HepG2 (cell line): ENCODE data around the gene MYL6B. TPM values are rescaled to one million over a fixed set of nuclear protein-coding genes. Genes with fewer than 3 reads are reported as not detected.

Experiments used
- ATAC-seq: fragments of 200-7000 bp; cut with Tn5 transposase; 3 replicates; pipeline ENCODE4 v1.9.1; 2020; ENCODE audit warnings: mild to moderate bottlenecking, moderate library complexity
- BruUV-seq: library from RNA; stranded (reverse); fragments of 400-500 nt; replicated peaks from 2 replicates; lab custom pipeline; 2021; lab: Mats Ljungman, UMichigan
- CTCF ChIA-PET: fragments of 300-600 bp; formaldehyde crosslinking; extraction: SDS; loops from one replicate; lab custom pipeline; 2021; ENCODE audit warnings: low total read pairs, inconsistent platforms, low intra/inter-chr PET ratio; lab: Yijun Ruan, JAX
- POLR2A ChIA-PET: fragments of 350-600 bp; sonication (Branson Sonifier 250); formaldehyde crosslinking; loops from one replicate; lab custom pipeline; 2020; ENCODE audit warnings: antibody characterized with exemption, inconsistent platforms; lab: Yijun Ruan, JAX
- DNase-seq: peaks from one replicate; pipeline ENCODE4 v3.0.0-alpha.2; 2015; ENCODE audit warnings: low spot score
- FAIRE-seq: peaks from 3 replicates; lab custom pipeline; 2011; peaks lifted over from hg19 to GRCh38; lab: Jason Lieb, UNC
- H2AFZ ChIP-seq: one replicate; pipeline ENCODE4 v1.6.1; 2011; ENCODE audit warnings: low read length, inconsistent platforms
- H3K27ac ChIP-seq: fragments of 300-600 bp; 3 replicates; pipeline ENCODE4 v1.8.0; 2011; ENCODE audit warnings: mixed run types, mild to moderate bottlenecking, mixed read lengths, low read length, inconsistent platforms; ENCODE audit not compliant: insufficient read depth; ENCODE audit errors: extremely low read length
- H3K27me3 ChIP-seq, 2 experiments: fragments of 200-600 bp in 1 of 2; 2 replicates in 1 of 2; 3 replicates in 1 of 2; pipeline versions ENCODE4 v1.6.0 to v1.8.0; 2011; ENCODE audit warnings: low read length in 2 of 2, mild to moderate bottlenecking in 2 of 2, moderate library complexity in 2 of 2, inconsistent platforms in 1 of 2; ENCODE audit not compliant: insufficient read depth in 2 of 2, control insufficient read depth in 1 of 2
- H3K36me3 ChIP-seq, 2 experiments: fragments of 200-600 bp in 1 of 2; replicated peaks in 1 of 2; 2 replicates in 1 of 2; 3 replicates in 1 of 2; pipeline versions ENCODE4 v1.5.1 to v1.8.0; 2011; ENCODE audit warnings: low read length in 2 of 2, inconsistent platforms in 1 of 2; ENCODE audit not compliant: insufficient read depth in 2 of 2, control insufficient read depth in 1 of 2
- H3K4me1 ChIP-seq: 2 replicates; pipeline ENCODE4 v1.5.1; 2012; ENCODE audit warnings: low read length, inconsistent platforms; ENCODE audit not compliant: insufficient read depth
- H3K4me2 ChIP-seq: 2 replicates; pipeline ENCODE4 v1.6.0; 2011; ENCODE audit warnings: low read depth, low read length, inconsistent platforms
- H3K4me3 ChIP-seq, 3 experiments: fragments of 200-600 bp in 1 of 3; sonication (generic), shearing (Covaris generic) in 1 of 3; replicated peaks in 1 of 3; 2 replicates each; pipeline ENCODE4 v1.5.1; 2011 to 2016; ENCODE audit warnings: low read length in 3 of 3, inconsistent platforms in 2 of 3, low read depth in 2 of 3, mild to moderate bottlenecking in 2 of 3, control low read depth in 1 of 3, mixed read lengths in 1 of 3; ENCODE audit not compliant: insufficient read depth in 1 of 3
- H3K79me2 ChIP-seq: one replicate; pipeline ENCODE4 v1.6.1; 2011; ENCODE audit warnings: low read length, inconsistent platforms; ENCODE audit not compliant: insufficient read depth
- H3K9ac ChIP-seq: 2 replicates; pipeline ENCODE4 v1.6.0; 2011; ENCODE audit warnings: mild to moderate bottlenecking, low read depth, low read length, inconsistent platforms; ENCODE audit not compliant: insufficient read depth
- H3K9me3 ChIP-seq: 2 replicates; pipeline ENCODE4 v1.5.1; 2012; ENCODE audit warnings: mild to moderate bottlenecking, low read length
- H4K20me1 ChIP-seq: 2 replicates; pipeline ENCODE4 v1.6.0; 2011; ENCODE audit warnings: inconsistent platforms, mild to moderate bottlenecking, low read length, moderate library complexity; ENCODE audit not compliant: insufficient read depth
- ARID2 ChIP-seq: sonication (generic); formaldehyde crosslinking; IDR thresholded peaks from 2 replicates; pipeline ENCODE4 v1.8.1; 2022; ENCODE audit warnings: mild to moderate bottlenecking, missing genetic modification reagents, borderline replicate concordance
- ASH2L ChIP-seq: fragments of 300-600, 200-600 bp; sonication (generic); IDR thresholded peaks from 2 replicates; pipeline ENCODE4 v1.7.0; 2017; ENCODE audit warnings: low read depth, mild to moderate bottlenecking, moderate library complexity, mixed read lengths, low read length; ENCODE audit not compliant: insufficient read length
- DMAP1 ChIP-seq: IDR thresholded peaks from 2 replicates; pipeline ENCODE4 v1.6.1; 2016
- KLF6 ChIP-seq: IDR thresholded peaks from 2 replicates; pipeline ENCODE4 v1.8.0; 2016; ENCODE audit warnings: missing biosample characterization, missing genetic modification reagents
- MBNL3 ChIP-seq: fragments of 250-450 bp; sonication (Bioruptor Pico); conservative IDR thresholded peaks from 2 replicates; pipeline ENCODE4 v1.8.0; 2022; ENCODE audit warnings: mild to moderate bottlenecking, inconsistent platforms
- THAP11 ChIP-seq: IDR thresholded peaks from 2 replicates; pipeline ENCODE4 v1.6.1; 2016; ENCODE audit warnings: missing biosample characterization, missing genetic modification reagents
- XRCC5 ChIP-seq: fragments of 200-400 bp; formaldehyde crosslinking; optimal IDR thresholded peaks from 2 replicates; pipeline ENCODE3; 2017; ENCODE audit warnings: mild to moderate bottlenecking, low read length
- ZNF20 ChIP-seq: sonication (generic); formaldehyde crosslinking; IDR thresholded peaks from 2 replicates; pipeline ENCODE4 v1.4.0; 2020; ENCODE audit warnings: mild to moderate bottlenecking, moderate library complexity, missing genetic modification reagents
- WGBS: methylation state at CpG from one replicate; pipeline ENCODE4 v1.1.6; 2017; ENCODE audit warnings: low lambda C conversion rate; 5-methylcytosine and 5-hydroxymethylcytosine counted together
- in situ Hi-C: cut with HindIII; loops from 2 replicates; pipeline ENCODE4 v1.10.0; 2017; ENCODE audit warnings: low pct_unique_long_range_greater_than_20kb; ENCODE audit not compliant: extremely low pct_ligation_motif_present
- intact Hi-C: fragments of 100-400 bp; cut with micrococcal nuclease; formaldehyde crosslinking; loops from one replicate; pipeline ENCODE4 v1.10.0; 2022; ENCODE audit not compliant: unreplicated experiment
- polyA plus RNA-seq, 8 experiments: library from polyadenylated mRNA; depleted of rRNA in 3 of 8; stranded (reverse) in 7 of 8; unstranded in 1 of 8; fragments of >200 nt; fragmentation: Illumina TruSeq in 4 of 8; extraction: Trizol in 4 of 8; gene quantifications; 2 replicates each; pipeline versions ENCODE4 v1.2.1 to v1.2.3, GENCODE V29; 2011 to 2016; ENCODE audit warnings: low read depth in 4 of 8, missing spikeins in 1 of 8, mixed read lengths in 1 of 8; ENCODE audit not compliant: insufficient read depth in 1 of 8
- total RNA-seq, 5 experiments: library from RNA; depleted of rRNA; stranded (reverse); fragments of >200 nt; fragmentation: Illumina TruSeq; extraction: Trizol; gene quantifications; 2 replicates each; pipeline ENCODE4 v1.2.3, GENCODE V29; 2016; ENCODE audit warnings: low read depth in 1 of 5
- TF ChIP-seq, protein P1 (sequence below): IDR thresholded peaks from 2 replicates; pipeline ENCODE4 v1.6.1; 2016; ENCODE audit warnings: mild to moderate bottlenecking, missing biosample characterization, missing genetic modification reagents

Gene MYL6B
- total and polyA plus RNA-seq, 2 of the 13 experiments (the other 11 are each of a cell fraction or from before 2014, with no cell fraction given), result 75.7 to 88.7 TPM

DNA sequence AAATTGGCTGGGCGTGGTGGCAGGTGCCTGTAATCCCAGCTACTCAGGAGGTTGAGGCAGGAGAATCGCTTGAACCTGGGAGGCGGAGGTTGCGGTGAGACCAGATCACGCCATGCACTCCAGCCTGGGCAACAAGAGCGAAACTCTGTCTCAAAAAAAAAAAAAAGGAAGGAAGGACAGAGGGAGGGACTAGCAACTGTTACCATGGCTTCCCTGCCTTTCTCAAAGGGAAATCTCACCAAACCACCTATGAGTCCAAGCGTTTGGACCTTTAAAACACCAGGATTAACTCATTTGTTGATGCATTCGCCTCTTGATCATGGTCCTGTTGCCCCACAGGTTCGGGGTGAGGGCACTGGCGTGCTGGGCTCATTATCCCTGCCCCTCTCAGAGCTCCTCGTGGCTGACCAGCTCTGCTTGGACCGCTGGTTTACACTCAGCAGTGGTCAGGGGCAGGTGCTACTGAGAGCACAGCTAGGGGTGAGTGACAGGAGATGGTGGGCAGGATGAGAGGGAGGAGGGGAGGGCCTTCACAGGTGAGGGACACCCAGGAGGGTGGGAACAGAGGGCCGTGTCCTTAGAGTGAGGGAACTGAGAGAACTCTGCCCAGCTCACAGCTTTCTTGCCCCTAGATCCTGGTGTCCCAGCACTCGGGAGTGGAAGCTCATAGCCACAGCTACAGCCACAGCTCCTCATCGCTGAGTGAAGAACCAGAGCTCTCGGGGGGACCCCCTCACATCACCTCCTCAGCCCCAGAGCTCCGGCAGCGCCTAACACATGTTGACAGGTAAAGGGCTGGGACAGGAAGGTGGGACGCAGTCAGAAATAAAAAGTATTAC lies 10.2 kb upstream of the MYL6B start:
- in situ Hi-C loops (no loop called here), intact Hi-C loops (no loop called here)
- H3K36me3 ChIP-seq, result peaks cover 15 to 72% of the 10 kb centered on the region in 2 experiments
- no peak overlapping the region for H3K9ac ChIP-seq
- H3K27me3 ChIP-seq, result no peaks in the 10 kb centered on the region
- ChIA-PET CTCF (no interaction called here), POLR2A (interaction anchor here (0.8 to 1.0 kb wide), 3 partner anchors 15 to 23 kb away, joined by 3 to 4 read pairs (median 3); partner anchors contain the start of genes ESYT1 and MYL6)
- ATAC-seq (no peak; the same call in 2 of the 3 replicates), DNase-seq (no peak), FAIRE-seq (no peak)
- 97% methylated on average over 19 of the region's 19 CpGs for WGBS
- no peaks in the 10 kb centered on the region for H3K9me3 ChIP-seq
- TF ChIP-seq MBNL3 (CRISPR knock-in tag), result no peak
- TF ChIP-seq XRCC5, result no peak
- TF ChIP-seq DMAP1, result no peak
- no peak for TF ChIP-seq ARID2 (CRISPR knock-in tag)
- TF ChIP-seq THAP11 (CRISPR knock-in tag), result no peak
- TF ChIP-seq, protein P1, sequence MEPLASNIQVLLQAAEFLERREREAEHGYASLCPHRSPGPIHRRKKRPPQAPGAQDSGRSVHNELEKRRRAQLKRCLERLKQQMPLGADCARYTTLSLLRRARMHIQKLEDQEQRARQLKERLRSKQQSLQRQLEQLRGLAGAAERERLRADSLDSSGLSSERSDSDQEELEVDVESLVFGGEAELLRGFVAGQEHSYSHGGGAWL (CRISPR knock-in tag), result no peak
- no peak for TF ChIP-seq KLF6 (CRISPR knock-in tag)
- TF ChIP-seq ZNF20 (CRISPR knock-in tag), result no peak
- TF ChIP-seq ASH2L, result no peak
- no peak overlapping the region for H3K4me3 ChIP-seq
- H2AFZ ChIP-seq, result no peak overlapping the region
- no peaks in the 10 kb centered on the region for H4K20me1 ChIP-seq
- no peak overlapping the region for H3K27ac ChIP-seq
- BruUV-seq, result no TSS peak
- H3K4me2 ChIP-seq, result no peak overlapping the region
- H3K4me1 ChIP-seq, result no peaks in the 10 kb centered on the region
- no peaks in the 10 kb centered on the region for H3K79me2 ChIP-seq
